ENCODE results near the gene DPYSL5. TPM values are rescaled to one million over a fixed set of nuclear protein-coding genes. Genes with fewer than 3 reads are reported as not detected.

DPYSL5 gene
- polyA plus RNA-seq, 3 donors, result 0.01 to 0.06 TPM; not detected in 1

- no peak overlapping the region for H3K27ac ChIP-seq (ENCODE audit: low read depth, low read length)
- 7 to 28% (median 8%) methylated on average over 20 to 34 of the region's 34 CpGs for WGBS, 3 donors
Observed at GRCh38 chr2:26970928-26971627, 123.1 kb downstream of the DPYSL5 start.

GRCh38 chr2:26971911-26972786 lies 124.2 kb downstream of the DPYSL5 start:
- 62 to 80% (median 74%) methylated on average over 9 of the region's 9 CpGs for WGBS, 3 donors
- H3K27ac ChIP-seq (ENCODE audit: low read depth, low read length), result no peak overlapping the region

DNA sequence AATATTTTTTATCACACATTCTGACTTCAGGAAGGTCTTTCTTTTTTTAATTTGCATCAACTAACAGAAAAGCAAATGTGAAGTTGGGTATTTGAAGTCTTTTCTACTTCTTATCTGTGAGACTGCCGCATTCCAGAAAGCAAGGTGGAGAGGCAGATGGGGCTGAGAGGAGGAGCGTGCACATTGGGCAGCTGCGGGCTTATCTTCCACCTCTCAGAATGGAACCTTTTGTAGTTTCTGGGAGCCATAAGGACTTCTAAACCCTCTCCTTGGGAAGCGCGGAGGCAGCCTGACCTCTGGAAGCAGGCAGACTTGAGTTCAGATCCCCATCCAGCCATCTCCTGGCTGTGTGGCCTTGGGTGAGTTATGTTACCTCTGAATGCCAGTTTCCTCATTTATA lies 126.4 kb downstream of the DPYSL5 start:
- 89 to 92% (median 91%) methylated on average over 5 of the region's 5 CpGs for WGBS, 3 donors
- no peak overlapping the region for H3K27ac ChIP-seq (ENCODE audit: low read depth, low read length)

GRCh38 chr2:26975102-26975501 lies 127.2 kb downstream of the DPYSL5 start:
- WGBS, 3 donors, result 42 to 65% (median 52%) methylated on average over 2 of the region's 2 CpGs

DNA sequence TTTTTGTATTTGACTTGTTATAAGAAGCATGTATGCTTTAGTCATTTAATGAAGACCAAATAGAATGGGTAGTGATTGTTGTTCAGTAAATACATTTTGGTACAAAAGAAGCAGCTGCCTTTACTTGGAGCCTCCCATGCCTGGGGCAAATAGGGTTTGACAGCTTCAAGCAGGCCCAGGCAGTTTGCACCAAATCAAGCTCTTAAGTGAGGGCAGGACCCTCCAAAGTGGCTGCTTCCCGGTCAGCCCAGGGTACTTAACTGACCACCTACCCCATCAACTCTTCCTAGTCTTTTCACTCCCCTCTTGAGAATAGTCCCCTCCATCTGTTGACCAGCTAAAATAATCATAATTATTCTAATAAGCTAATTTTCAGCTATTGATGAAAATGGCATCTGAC lies 127.7 kb downstream of the DPYSL5 start:
- WGBS, 3 donors, result 70 to 76% (median 73%) methylated on average over 1 of the region's 1 CpG
- no peak overlapping the region for H3K27ac ChIP-seq (ENCODE audit: low read depth, low read length)

More at GRCh38 chr2:26975102-26975501, 127.2 kb downstream of the DPYSL5 start:
- H3K27ac ChIP-seq (ENCODE audit: low read depth, low read length), result no peak overlapping the region

- H3K27ac ChIP-seq (ENCODE audit: low read depth, low read length), result no peak overlapping the region
- 70 to 85% (median 72%) methylated on average over 5 of the region's 5 CpGs for WGBS, 3 donors
Observed at GRCh38 chr2:26976237-26976636, 128.3 kb downstream of the DPYSL5 start.

- H3K27ac ChIP-seq (ENCODE audit: low read depth, low read length), result no peak overlapping the region
- 73 to 93% (median 76%) methylated on average over 2 of the region's 2 CpGs for WGBS, 3 donors
Observed at GRCh38 chr2:26977012-26977411, 129.1 kb downstream of the DPYSL5 start.

DNA sequence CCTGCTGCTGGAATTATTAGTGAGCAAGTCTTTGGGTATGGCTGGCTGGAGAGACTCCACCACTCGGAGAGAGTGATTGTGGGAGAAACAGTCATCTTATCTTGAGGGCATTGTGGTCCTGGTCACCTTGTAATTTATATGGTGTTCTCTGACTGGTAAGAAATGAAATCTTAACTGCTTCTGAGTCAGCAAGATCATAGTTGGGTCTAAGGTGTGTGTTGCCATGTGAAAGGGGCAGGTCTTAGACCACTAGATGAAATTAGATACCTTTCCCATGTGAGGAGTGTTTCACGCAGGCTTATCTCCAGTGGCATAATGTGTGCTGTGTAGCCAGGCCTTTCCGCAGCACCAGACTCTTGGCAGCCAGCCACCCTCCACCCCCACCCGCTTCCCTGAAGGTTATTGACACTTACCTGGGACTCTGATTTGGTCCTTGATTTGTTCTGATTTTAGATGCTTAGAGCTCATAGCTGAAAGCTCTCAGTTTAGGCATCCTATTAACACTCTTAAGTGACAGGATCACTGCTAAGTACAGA lies 130.2 kb downstream of the DPYSL5 start:
- WGBS, 3 donors, result 16 to 55% (median 54%) methylated on average over 4 of the region's 4 CpGs
- no peak overlapping the region for H3K27ac ChIP-seq (ENCODE audit: low read depth, low read length)

DNA sequence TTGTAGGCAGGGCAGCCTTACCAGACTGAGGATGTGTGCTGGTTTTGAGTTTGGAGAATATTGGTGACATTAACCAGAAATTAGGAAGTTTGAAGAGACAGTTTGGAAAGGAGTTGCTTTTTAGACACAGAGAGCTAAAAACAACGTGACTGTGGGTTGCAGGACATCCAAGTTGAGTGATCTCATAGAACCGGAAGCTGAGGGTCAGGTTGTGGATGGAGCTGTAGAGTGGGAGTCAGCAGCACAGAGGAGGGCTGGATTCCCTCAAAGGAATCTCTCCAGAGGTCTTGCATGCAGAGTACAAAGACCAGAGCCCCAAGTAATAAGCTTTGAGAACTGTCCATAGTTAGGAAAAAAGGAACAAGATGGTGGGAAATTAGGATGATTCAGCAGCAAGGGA lies 131.8 kb downstream of the DPYSL5 start:
- WGBS, 3 donors, result 49 to 89% (median 51%) methylated on average over 2 of the region's 2 CpGs
- H3K27ac ChIP-seq (ENCODE audit: low read depth, low read length), result no peak overlapping the region

- 94 to 98% (median 95%) methylated on average over 2 of the region's 2 CpGs for WGBS, 3 donors
- no peak overlapping the region for H3K27ac ChIP-seq (ENCODE audit: low read depth, low read length)
Observed at GRCh38 chr2:26980971-26981370, 133.0 kb downstream of the DPYSL5 start.

DNA sequence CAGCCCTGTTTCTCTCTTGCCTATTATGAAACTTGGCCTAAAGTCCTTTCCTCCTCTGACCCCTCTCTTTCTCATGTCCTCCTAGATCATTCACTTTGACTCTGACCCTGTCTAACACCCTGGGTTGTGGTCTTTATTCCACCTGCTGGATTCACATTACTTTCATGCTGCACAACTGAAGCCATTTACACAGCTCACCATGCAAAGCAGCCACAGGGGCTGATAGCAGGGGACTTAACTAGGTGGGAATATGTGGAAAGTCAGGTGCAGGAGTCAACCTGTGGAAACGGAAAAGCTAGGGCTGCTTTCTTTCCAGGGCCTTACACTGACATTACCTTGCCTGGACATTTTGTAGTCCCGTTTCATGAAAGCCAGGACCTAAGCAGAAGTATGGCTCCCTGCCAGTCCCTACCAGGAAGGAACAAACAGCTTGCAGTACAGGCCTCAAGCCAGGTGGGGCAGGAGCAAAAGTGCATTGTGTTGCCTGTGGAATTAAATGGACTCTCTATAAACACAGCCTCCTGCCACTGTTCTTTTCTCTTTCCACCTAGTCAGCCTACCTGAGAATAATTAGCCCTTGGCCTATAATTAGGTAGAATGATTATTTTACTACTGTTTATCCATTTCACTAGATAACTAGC lies 134.3 kb downstream of the DPYSL5 start:
- 12 to 39% (median 31%) methylated on average over 2 of the region's 2 CpGs for WGBS, 3 donors
- H3K27ac ChIP-seq (ENCODE audit: low read depth, low read length), result no peak overlapping the region

- H3K27ac ChIP-seq (ENCODE audit: low read depth, low read length), result no peak overlapping the region
- WGBS, 3 donors, result 61 to 84% (median 64%) methylated on average over 3 of the region's 3 CpGs
Observed at GRCh38 chr2:26983746-26984145, 135.8 kb downstream of the DPYSL5 start.

DNA sequence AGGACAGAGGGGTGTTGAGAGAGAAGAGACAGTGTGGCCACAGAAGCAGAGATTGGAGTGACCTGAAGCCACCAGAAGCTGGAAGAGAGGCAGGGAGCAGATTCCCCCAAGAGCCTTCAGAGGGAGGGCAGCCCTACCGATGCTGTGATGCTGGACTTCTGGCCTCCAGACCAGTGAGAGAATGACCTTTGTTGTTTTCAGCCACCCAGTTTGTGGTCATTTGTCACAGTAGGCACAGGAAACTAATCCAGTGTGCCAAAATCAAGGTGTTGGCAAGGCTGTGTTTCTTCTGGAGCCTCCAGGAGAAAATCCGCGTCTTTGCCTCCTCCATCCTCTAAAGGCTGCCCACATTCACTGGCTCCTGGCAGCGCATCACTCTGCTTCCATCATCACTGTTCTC lies 137.9 kb downstream of the DPYSL5 start:
- H3K27ac ChIP-seq (ENCODE audit: low read depth, low read length), result no peak overlapping the region
- WGBS, 3 donors, result 95 to 98% (median 96%) methylated on average over 4 of the region's 4 CpGs

- WGBS, 3 donors, result 88 to 89% (median 88%) methylated on average over 5 of the region's 5 CpGs
- no peak overlapping the region for H3K27ac ChIP-seq (ENCODE audit: low read depth, low read length)
Observed at GRCh38 chr2:26986576-26986975, 138.6 kb downstream of the DPYSL5 start.

- H3K27ac ChIP-seq (ENCODE audit: low read depth, low read length), result no peak overlapping the region
- 65 to 78% (median 68%) methylated on average over 4 of the region's 4 CpGs for WGBS, 3 donors
Observed at GRCh38 chr2:26988058-26988860, 140.3 kb downstream of the DPYSL5 start.

DNA sequence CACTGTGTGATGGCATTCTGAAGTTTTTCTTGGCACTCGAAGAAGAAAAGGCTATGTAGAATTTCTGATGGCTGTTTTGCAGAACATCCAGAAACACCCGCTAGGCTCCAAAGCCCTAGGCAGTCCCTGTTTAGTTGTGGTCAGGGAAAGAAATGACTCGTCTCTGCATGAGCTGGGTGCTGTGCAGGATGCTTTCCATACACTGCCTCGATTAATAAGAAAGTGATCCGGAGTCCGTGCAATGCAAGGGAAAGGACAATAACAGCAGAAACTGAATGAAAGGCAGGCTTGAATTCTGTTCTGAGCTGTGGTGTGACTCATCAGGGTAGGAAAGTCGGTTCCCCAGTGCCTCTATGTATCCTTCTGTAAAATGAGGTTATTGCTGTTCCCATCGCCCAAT lies 141.2 kb downstream of the DPYSL5 start:
- 84 to 90% (median 89%) methylated on average over 8 of the region's 8 CpGs for WGBS, 3 donors
- no peak overlapping the region for H3K27ac ChIP-seq (ENCODE audit: low read depth, low read length)

GRCh38 chr2:26991717-26992116 lies 143.8 kb downstream of the DPYSL5 start:
- WGBS, 3 donors, result 55 to 80% (median 70%) methylated on average over 5 of the region's 5 CpGs
- H3K27ac ChIP-seq (ENCODE audit: low read depth, low read length), result no peak overlapping the region

- no peak overlapping the region for H3K27ac ChIP-seq (ENCODE audit: low read depth, low read length)
- WGBS, 3 donors, result 75 to 97% (median 87%) methylated on average over 1 of the region's 1 CpG
Observed at GRCh38 chr2:26993768-26994167, 145.8 kb downstream of the DPYSL5 start.
